ENCODE results near the gene JMJD6. TPM values are rescaled to one million over a fixed set of nuclear protein-coding genes. Genes with fewer than 3 reads are reported as not detected.

Gene JMJD6
- total RNA-seq, 1 experiment from 2014 or later = 28.9 TPM

GRCh38 chr17:76736349-76737081, 10.1 kb upstream of the JMJD6 start:
- Histone ChIP-seq H3K4ac (ENCODE audit: low read depth, low read length) (peak overlapping the region; percentile 71), H3K79me2 (ENCODE audit: insufficient read depth, low read length) (peaks cover 17% of the 10 kb centered on the region; the same call in 1 of the 2 replicates), H3K23ac (ENCODE audit: insufficient read length, low read depth, low read length) (peak overlapping the region; percentile 20), H3K4me1 (ENCODE audit: insufficient read depth, low read length) (no peaks in the 10 kb centered on the region), H2AK5ac (ENCODE audit: insufficient read length, low read length) (no peak overlapping the region), H3K9me3 (ENCODE audit: control insufficient read depth, low read depth, low read length) (no peaks in the 10 kb centered on the region), H2BK20ac (ENCODE audit: low read depth, low read length, poor library complexity, severe bottlenecking) (no peak overlapping the region), H4K91ac (ENCODE audit: insufficient read length, low read depth, low read length) (peak overlapping the region; percentile 79), H3K9ac (ENCODE audit: extremely low read depth, insufficient read length, low read length) (peak overlapping the region; percentile 96), H3T11ph (ENCODE audit: low read length) (no peak overlapping the region), H4K5ac (ENCODE audit: insufficient read length, low read depth, low read length) (peak overlapping the region; percentile 73), H2BK5ac (ENCODE audit: insufficient read length, low read length) (peak overlapping the region; percentile 75), H3K18ac (ENCODE audit: insufficient read length, low read depth, low read length) (peak overlapping the region; percentile 86), H3K14ac (ENCODE audit: insufficient read depth, low read length) (peak overlapping the region; percentile 98), H3K23me2 (ENCODE audit: insufficient read length, low read depth, low read length, poor library complexity, severe bottlenecking) (no peaks in the 10 kb centered on the region), H4K8ac (replicated peaks; ENCODE audit: insufficient read length, low read depth, low read length) (no peak overlapping the region), H3K56ac (ENCODE audit: insufficient read length, low read depth, low read length) (peak overlapping the region; percentile 93), H3K27ac (ENCODE audit: insufficient read length, low read depth, low read length) (peak overlapping the region; percentile 34), H2BK120ac (ENCODE audit: low read depth, low read length, poor library complexity, severe bottlenecking) (no peak overlapping the region), H2BK12ac (ENCODE audit: insufficient read length, low read depth, low read length) (peak overlapping the region; percentile 68), H3K79me1 (ENCODE audit: insufficient read depth, low read depth, low read length, poor library complexity, severe bottlenecking) (no peaks in the 10 kb centered on the region), H3K4me2 (ENCODE audit: insufficient read depth, insufficient read length, low read length) (peak overlapping the region; percentile 71), H2AFZ (ENCODE audit: low read length) (no peak overlapping the region), H4K20me1 (ENCODE audit: control insufficient read depth, insufficient read depth, insufficient read length) (no peaks in the 10 kb centered on the region), H2BK15ac (ENCODE audit: low read depth, low read length) (no peak overlapping the region), H3K27me3 (ENCODE audit: insufficient read depth, low read length) (no peaks in the 10 kb centered on the region)
- peak; percentile 62 for DNase-seq
- peaks cover 2% of the 10 kb centered on the region for H3K27me3 Mint-ChIP-seq (ENCODE audit: low read depth)
- no CpG with 5 or more reads among the region's 117 CpGs for WGBS (ENCODE audit: extremely low coverage, insufficient read length, low lambda C conversion rate)
- peaks cover 3 to 7% of the 10 kb centered on the region in 2 experiments; a peak in 2 of 5 replicates for H3K9me3 Mint-ChIP-seq
- H3K4me3 Mint-ChIP-seq = peak overlapping the region; percentile 99 to 100
- TF ChIP-seq CTCF (conservative IDR thresholded peaks at IDR 0.05) = peak; percentile 23; the same call in 1 of the 3 replicates
- H3K4me1 Mint-ChIP-seq = peaks cover 29 to 34% of the 10 kb centered on the region in 2 experiments
- H3K36me3 Mint-ChIP-seq (ENCODE audit: insufficient read depth in 1 of 3, low read depth in 3 of 3) = peaks cover 36 to 56% (median 39%) of the 10 kb centered on the region in 3 experiments
- H3K27ac Mint-ChIP-seq = peak overlapping the region; percentile 98 to 99 (median 98)

Data from H9 (cell line).